HepG2 (cell line): ENCODE results near the gene TMEM266. TPM values are rescaled to one million over a fixed set of nuclear protein-coding genes. Genes with fewer than 3 reads are reported as not detected.
A peak's percentile ranks its signal among the peaks of the same experiment; 100 is the strongest.

Experiments
- ATAC-seq: fragments of 200-7000 bp; cut with Tn5 transposase; 3 replicates; pipeline ENCODE4 v1.9.1; 2020; ENCODE audit warnings: mild to moderate bottlenecking, moderate library complexity
- BruUV-seq: library from RNA; stranded (reverse); fragments of 400-500 nt; replicated peaks from 2 replicates; lab custom pipeline; 2021; lab: Mats Ljungman, UMichigan
- CTCF ChIA-PET: fragments of 300-600 bp; formaldehyde crosslinking; extraction: SDS; loops from one replicate; lab custom pipeline; 2021; ENCODE audit warnings: low total read pairs, inconsistent platforms, low intra/inter-chr PET ratio; lab: Yijun Ruan, JAX
- POLR2A ChIA-PET: fragments of 350-600 bp; sonication (Branson Sonifier 250); formaldehyde crosslinking; loops from one replicate; lab custom pipeline; 2020; ENCODE audit warnings: antibody characterized with exemption, inconsistent platforms; lab: Yijun Ruan, JAX
- DNase-seq: peaks from one replicate; pipeline ENCODE4 v3.0.0-alpha.2; 2015; ENCODE audit warnings: low spot score
- FAIRE-seq: peaks from 3 replicates; lab custom pipeline; 2011; peaks lifted over from hg19 to GRCh38; lab: Jason Lieb, UNC
- H2AFZ ChIP-seq: one replicate; pipeline ENCODE4 v1.6.1; 2011; ENCODE audit warnings: low read length, inconsistent platforms
- H3K27ac ChIP-seq: fragments of 300-600 bp; 3 replicates; pipeline ENCODE4 v1.8.0; 2011; ENCODE audit warnings: mixed run types, mild to moderate bottlenecking, mixed read lengths, low read length, inconsistent platforms; ENCODE audit not compliant: insufficient read depth; ENCODE audit errors: extremely low read length
- H3K27me3 ChIP-seq, 2 experiments: fragments of 200-600 bp in 1 of 2; 2 replicates in 1 of 2; 3 replicates in 1 of 2; pipeline versions ENCODE4 v1.6.0 to v1.8.0; 2011; ENCODE audit warnings: low read length in 2 of 2, mild to moderate bottlenecking in 2 of 2, moderate library complexity in 2 of 2, inconsistent platforms in 1 of 2; ENCODE audit not compliant: insufficient read depth in 2 of 2, control insufficient read depth in 1 of 2
- H3K36me3 ChIP-seq, 2 experiments: fragments of 200-600 bp in 1 of 2; replicated peaks in 1 of 2; 2 replicates in 1 of 2; 3 replicates in 1 of 2; pipeline versions ENCODE4 v1.5.1 to v1.8.0; 2011; ENCODE audit warnings: low read length in 2 of 2, inconsistent platforms in 1 of 2; ENCODE audit not compliant: insufficient read depth in 2 of 2, control insufficient read depth in 1 of 2
- H3K4me1 ChIP-seq: 2 replicates; pipeline ENCODE4 v1.5.1; 2012; ENCODE audit warnings: low read length, inconsistent platforms; ENCODE audit not compliant: insufficient read depth
- H3K4me2 ChIP-seq: 2 replicates; pipeline ENCODE4 v1.6.0; 2011; ENCODE audit warnings: low read depth, low read length, inconsistent platforms
- H3K4me3 ChIP-seq, 3 experiments: fragments of 200-600 bp in 1 of 3; sonication (generic), shearing (Covaris generic) in 1 of 3; replicated peaks in 1 of 3; 2 replicates each; pipeline ENCODE4 v1.5.1; 2011 to 2016; ENCODE audit warnings: low read length in 3 of 3, inconsistent platforms in 2 of 3, low read depth in 2 of 3, mild to moderate bottlenecking in 2 of 3, control low read depth in 1 of 3, mixed read lengths in 1 of 3; ENCODE audit not compliant: insufficient read depth in 1 of 3
- H3K79me2 ChIP-seq: one replicate; pipeline ENCODE4 v1.6.1; 2011; ENCODE audit warnings: low read length, inconsistent platforms; ENCODE audit not compliant: insufficient read depth
- H3K9ac ChIP-seq: 2 replicates; pipeline ENCODE4 v1.6.0; 2011; ENCODE audit warnings: mild to moderate bottlenecking, low read depth, low read length, inconsistent platforms; ENCODE audit not compliant: insufficient read depth
- H3K9me3 ChIP-seq: 2 replicates; pipeline ENCODE4 v1.5.1; 2012; ENCODE audit warnings: mild to moderate bottlenecking, low read length
- H4K20me1 ChIP-seq: 2 replicates; pipeline ENCODE4 v1.6.0; 2011; ENCODE audit warnings: inconsistent platforms, mild to moderate bottlenecking, low read length, moderate library complexity; ENCODE audit not compliant: insufficient read depth
- GZF1 ChIP-seq: sonication (generic); formaldehyde crosslinking; IDR thresholded peaks from 2 replicates; pipeline ENCODE4 v1.5.1; 2020; ENCODE audit warnings: mild to moderate bottlenecking, missing genetic modification reagents
- NFE2 ChIP-seq: sonication (generic); formaldehyde crosslinking; IDR thresholded peaks from 2 replicates; pipeline ENCODE4 v1.4.0; 2020; ENCODE audit warnings: missing genetic modification reagents
- PCBP1 ChIP-seq: fragments of 200-400 bp; formaldehyde crosslinking; IDR thresholded peaks from 2 replicates; pipeline ENCODE4 v1.6.1; 2017; ENCODE audit warnings: mild to moderate bottlenecking, low read depth, low read length, borderline replicate concordance
- ZMYM2 ChIP-seq: sonication (generic); formaldehyde crosslinking; IDR thresholded peaks from 2 replicates; pipeline ENCODE4 v1.8.0; 2022; ENCODE audit warnings: mild to moderate bottlenecking, missing genetic modification reagents
- ZNF33B ChIP-seq: sonication (generic); formaldehyde crosslinking; IDR thresholded peaks from 2 replicates; pipeline ENCODE4 v1.5.1; 2020; ENCODE audit warnings: mild to moderate bottlenecking, missing genetic modification reagents
- WGBS: methylation state at CpG from one replicate; pipeline ENCODE4 v1.1.6; 2017; ENCODE audit warnings: low lambda C conversion rate; 5-methylcytosine and 5-hydroxymethylcytosine counted together
- in situ Hi-C: cut with HindIII; loops from 2 replicates; pipeline ENCODE4 v1.10.0; 2017; ENCODE audit warnings: low pct_unique_long_range_greater_than_20kb; ENCODE audit not compliant: extremely low pct_ligation_motif_present
- intact Hi-C: fragments of 100-400 bp; cut with micrococcal nuclease; formaldehyde crosslinking; loops from one replicate; pipeline ENCODE4 v1.10.0; 2022; ENCODE audit not compliant: unreplicated experiment
- polyA plus RNA-seq, 8 experiments: library from polyadenylated mRNA; depleted of rRNA in 3 of 8; stranded (reverse) in 7 of 8; unstranded in 1 of 8; fragments of >200 nt; fragmentation: Illumina TruSeq in 4 of 8; extraction: Trizol in 4 of 8; gene quantifications; 2 replicates each; pipeline versions ENCODE4 v1.2.1 to v1.2.3, GENCODE V29; 2011 to 2016; ENCODE audit warnings: low read depth in 4 of 8, missing spikeins in 1 of 8, mixed read lengths in 1 of 8; ENCODE audit not compliant: insufficient read depth in 1 of 8
- total RNA-seq, 5 experiments: library from RNA; depleted of rRNA; stranded (reverse); fragments of >200 nt; fragmentation: Illumina TruSeq; extraction: Trizol; gene quantifications; 2 replicates each; pipeline ENCODE4 v1.2.3, GENCODE V29; 2016; ENCODE audit warnings: low read depth in 1 of 5
- TF ChIP-seq, protein P1 (sequence below): sonication (generic); formaldehyde crosslinking; IDR thresholded peaks from 2 replicates; pipeline ENCODE4 v1.5.0; 2020; ENCODE audit warnings: mild to moderate bottlenecking, missing genetic modification reagents
- TF ChIP-seq, protein P2 (sequence below): sonication (generic); formaldehyde crosslinking; IDR thresholded peaks from 2 replicates; pipeline ENCODE4 v1.5.1; 2020; ENCODE audit warnings: missing genetic modification reagents, mild to moderate bottlenecking, borderline replicate concordance
- TF ChIP-seq, protein P3 (sequence below): sonication (generic); formaldehyde crosslinking; IDR thresholded peaks from 2 replicates; pipeline ENCODE4 v1.5.1; 2020; ENCODE audit warnings: mild to moderate bottlenecking, missing genetic modification reagents, borderline replicate concordance

TMEM266 gene
- total and polyA plus RNA-seq, 2 of the 13 experiments (the other 11 are each of a cell fraction or from before 2014, with no cell fraction given): 0.04 TPM; not detected in 1

DNA sequence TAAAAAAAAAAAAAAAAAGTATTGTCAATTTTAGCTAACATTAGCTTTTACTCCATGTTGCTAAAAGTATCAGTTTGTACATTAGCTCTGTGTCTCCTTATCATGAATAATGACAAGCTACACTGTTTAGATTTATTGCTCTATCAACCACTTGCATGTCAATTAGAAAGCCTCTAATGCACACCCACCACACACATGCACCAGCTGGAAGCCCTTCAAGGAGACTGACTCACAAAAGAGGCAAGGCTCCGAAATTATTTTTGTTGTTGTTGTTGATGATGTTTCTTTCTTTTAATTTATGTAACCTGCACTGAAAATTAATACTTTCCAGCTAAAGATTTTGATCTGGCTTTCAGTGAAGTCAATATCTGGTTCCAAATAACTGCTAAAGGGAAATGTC is 180.0 kb downstream of the TMEM266 start:
- ChIA-PET POLR2A (no interaction called here), CTCF (no interaction called here)
- Histone ChIP-seq H3K27me3 (no peaks in the 10 kb centered on the region), H3K27ac (no peak overlapping the region), H3K4me1 (peaks cover 52% of the 10 kb centered on the region), H3K36me3 (peaks cover 0 to 12% of the 10 kb centered on the region in 2 experiments; a peak in 4 of 5 replicates), H3K4me2 (no peak overlapping the region), H2AFZ (no peak overlapping the region), H4K20me1 (peaks cover 4% of the 10 kb centered on the region), H3K9ac (no peak overlapping the region), H3K9me3 (no peaks in the 10 kb centered on the region), H3K4me3 (no peak overlapping the region), H3K79me2 (no peaks in the 10 kb centered on the region)
- TF ChIP-seq NFE2: no peak
- TF ChIP-seq, protein P1, sequence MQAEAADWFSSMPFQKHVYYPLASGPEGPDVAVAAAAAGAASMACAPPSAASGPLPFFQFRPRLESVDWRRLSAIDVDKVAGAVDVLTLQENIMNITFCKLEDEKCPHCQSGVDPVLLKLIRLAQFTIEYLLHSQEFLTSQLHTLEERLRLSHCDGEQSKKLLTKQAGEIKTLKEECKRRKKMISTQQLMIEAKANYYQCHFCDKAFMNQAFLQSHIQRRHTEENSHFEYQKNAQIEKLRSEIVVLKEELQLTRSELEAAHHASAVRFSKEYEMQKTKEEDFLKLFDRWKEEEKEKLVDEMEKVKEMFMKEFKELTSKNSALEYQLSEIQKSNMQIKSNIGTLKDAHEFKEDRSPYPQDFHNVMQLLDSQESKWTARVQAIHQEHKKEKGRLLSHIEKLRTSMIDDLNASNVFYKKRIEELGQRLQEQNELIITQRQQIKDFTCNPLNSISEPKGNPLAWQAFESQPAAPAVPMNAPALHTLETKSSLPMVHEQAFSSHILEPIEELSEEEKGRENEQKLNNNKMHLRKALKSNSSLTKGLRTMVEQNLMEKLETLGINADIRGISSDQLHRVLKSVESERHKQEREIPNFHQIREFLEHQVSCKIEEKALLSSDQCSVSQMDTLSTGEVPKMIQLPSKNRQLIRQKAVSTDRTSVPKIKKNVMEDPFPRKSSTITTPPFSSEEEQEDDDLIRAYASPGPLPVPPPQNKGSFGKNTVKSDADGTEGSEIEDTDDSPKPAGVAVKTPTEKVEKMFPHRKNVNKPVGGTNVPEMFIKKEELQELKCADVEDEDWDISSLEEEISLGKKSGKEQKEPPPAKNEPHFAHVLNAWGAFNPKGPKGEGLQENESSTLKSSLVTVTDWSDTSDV (CRISPR knock-in tag): no peak
- no peak for TF ChIP-seq PCBP1
- intact Hi-C loops (loop anchor here (5.0 kb wide), 2 partner anchors 48 to 93 kb away; no protein-coding TSS in a partner anchor), in situ Hi-C loops (loop anchor here (5.0 kb wide), 1 partner anchor 93 kb away; no protein-coding TSS in a partner anchor)
- DNase-seq (no peak), FAIRE-seq (no peak), ATAC-seq (no peak)
- BruUV-seq: no TSS peak
- 91% methylated on average over 1 of the region's 1 CpG for WGBS

DNA sequence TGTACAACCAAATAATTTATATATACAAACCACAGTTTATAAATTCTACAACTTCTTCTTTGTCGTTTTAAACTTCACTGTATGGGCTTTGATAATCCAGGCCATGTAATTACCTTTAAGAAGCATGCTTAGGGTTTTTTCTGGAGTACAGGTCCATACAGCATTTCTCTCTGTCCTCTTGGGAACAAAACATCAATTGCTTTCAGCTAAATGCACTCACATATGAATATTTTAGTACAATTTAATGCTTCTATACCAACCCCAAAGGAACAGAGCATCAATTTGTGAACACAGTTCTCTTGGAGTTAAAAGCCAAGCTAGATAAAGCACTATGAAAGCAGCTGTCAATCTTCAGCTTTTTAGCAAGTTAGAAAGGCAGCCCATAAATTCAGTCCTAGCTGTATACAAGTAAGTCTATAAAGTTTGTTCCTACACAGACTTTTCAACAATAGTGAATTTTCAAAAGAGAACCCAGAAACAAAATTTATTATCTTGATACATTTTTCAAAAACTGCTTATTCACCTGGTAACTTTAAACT is 185.4 kb downstream of the TMEM266 start:
- Histone ChIP-seq H3K4me1 (peaks cover 3% of the 10 kb centered on the region; the same call in 1 of the 2 replicates), H3K9ac (no peak overlapping the region), H3K79me2 (no peaks in the 10 kb centered on the region), H3K36me3 (peaks cover 0 to 21% of the 10 kb centered on the region in 2 experiments; a peak in 4 of 5 replicates), H3K27me3 (no peaks in the 10 kb centered on the region), H3K4me2 (no peak overlapping the region), H2AFZ (no peak overlapping the region), H4K20me1 (no peaks in the 10 kb centered on the region), H3K4me3 (no peak overlapping the region), H3K9me3 (no peaks in the 10 kb centered on the region), H3K27ac (no peak overlapping the region)
- intact Hi-C loops (no loop called here), in situ Hi-C loops (no loop called here)
- ATAC-seq (no peak), DNase-seq (no peak), FAIRE-seq (no peak)
- 95% methylated on average over 1 of the region's 1 CpG for WGBS
- CTCF ChIA-PET: no interaction called here
- POLR2A ChIA-PET: no interaction called here
- TSS peak; percentile 11 for BruUV-seq
- TF ChIP-seq, protein P2, sequence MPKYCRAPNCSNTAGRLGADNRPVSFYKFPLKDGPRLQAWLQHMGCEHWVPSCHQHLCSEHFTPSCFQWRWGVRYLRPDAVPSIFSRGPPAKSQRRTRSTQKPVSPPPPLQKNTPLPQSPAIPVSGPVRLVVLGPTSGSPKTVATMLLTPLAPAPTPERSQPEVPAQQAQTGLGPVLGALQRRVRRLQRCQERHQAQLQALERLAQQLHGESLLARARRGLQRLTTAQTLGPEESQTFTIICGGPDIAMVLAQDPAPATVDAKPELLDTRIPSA: no peak
- TF ChIP-seq ZMYM2 (no peak), ZNF33B (no peak), GZF1 (no peak)
- TF ChIP-seq, protein P3, sequence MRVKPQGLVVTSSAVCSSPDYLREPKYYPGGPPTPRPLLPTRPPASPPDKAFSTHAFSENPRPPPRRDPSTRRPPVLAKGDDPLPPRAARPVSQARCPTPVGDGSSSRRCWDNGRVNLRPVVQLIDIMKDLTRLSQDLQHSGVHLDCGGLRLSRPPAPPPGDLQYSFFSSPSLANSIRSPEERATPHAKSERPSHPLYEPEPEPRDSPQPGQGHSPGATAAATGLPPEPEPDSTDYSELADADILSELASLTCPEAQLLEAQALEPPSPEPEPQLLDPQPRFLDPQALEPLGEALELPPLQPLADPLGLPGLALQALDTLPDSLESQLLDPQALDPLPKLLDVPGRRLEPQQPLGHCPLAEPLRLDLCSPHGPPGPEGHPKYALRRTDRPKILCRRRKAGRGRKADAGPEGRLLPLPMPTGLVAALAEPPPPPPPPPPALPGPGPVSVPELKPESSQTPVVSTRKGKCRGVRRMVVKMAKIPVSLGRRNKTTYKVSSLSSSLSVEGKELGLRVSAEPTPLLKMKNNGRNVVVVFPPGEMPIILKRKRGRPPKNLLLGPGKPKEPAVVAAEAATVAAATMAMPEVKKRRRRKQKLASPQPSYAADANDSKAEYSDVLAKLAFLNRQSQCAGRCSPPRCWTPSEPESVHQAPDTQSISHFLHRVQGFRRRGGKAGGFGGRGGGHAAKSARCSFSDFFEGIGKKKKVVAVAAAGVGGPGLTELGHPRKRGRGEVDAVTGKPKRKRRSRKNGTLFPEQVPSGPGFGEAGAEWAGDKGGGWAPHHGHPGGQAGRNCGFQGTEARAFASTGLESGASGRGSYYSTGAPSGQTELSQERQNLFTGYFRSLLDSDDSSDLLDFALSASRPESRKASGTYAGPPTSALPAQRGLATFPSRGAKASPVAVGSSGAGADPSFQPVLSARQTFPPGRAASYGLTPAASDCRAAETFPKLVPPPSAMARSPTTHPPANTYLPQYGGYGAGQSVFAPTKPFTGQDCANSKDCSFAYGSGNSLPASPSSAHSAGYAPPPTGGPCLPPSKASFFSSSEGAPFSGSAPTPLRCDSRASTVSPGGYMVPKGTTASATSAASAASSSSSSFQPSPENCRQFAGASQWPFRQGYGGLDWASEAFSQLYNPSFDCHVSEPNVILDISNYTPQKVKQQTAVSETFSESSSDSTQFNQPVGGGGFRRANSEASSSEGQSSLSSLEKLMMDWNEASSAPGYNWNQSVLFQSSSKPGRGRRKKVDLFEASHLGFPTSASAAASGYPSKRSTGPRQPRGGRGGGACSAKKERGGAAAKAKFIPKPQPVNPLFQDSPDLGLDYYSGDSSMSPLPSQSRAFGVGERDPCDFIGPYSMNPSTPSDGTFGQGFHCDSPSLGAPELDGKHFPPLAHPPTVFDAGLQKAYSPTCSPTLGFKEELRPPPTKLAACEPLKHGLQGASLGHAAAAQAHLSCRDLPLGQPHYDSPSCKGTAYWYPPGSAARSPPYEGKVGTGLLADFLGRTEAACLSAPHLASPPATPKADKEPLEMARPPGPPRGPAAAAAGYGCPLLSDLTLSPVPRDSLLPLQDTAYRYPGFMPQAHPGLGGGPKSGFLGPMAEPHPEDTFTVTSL (CRISPR knock-in tag): no peak
